ENCODE measurements around the gene HIPK2. TPM values are rescaled to one million over a fixed set of nuclear protein-coding genes. Genes with fewer than 3 reads are reported as not detected.

Gene HIPK2
- total RNA-seq, 1 donor: 7.3 TPM

DNA sequence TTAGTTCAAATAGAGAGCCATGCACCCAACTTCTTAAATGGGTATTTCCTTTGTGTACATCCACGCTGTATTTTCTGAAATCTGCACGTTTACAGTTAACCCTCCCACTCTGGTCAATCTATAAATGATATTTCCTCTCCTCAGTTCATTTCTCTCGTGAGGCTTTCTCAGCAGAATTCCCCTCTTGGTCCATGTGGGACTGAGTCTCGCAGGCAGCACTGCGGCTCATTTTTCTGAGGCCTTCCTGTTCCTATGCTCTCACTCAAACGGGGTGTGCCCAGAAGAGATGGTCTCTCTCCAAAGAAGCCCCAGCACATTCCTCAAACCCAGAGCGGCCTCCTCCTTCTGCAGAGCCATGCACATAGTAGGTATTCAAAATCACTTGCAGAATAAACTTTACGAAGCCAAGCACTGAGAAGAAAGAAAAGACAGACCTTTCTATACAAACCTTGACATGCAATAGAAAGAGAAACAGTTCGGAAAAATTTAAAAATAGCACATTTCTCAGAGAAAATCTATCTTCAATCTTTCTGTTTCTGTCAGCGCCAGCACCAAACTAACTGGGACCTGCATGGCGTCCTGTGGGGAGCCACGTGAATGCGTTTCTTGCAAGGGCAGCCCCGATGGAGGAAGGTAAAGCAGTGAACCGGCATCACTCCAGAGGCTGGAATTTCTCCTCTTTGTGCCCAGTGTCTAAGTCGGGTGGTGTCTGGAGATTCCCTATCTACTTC, 77.1 kb downstream of the HIPK2 start:
- TF ChIP-seq CTCF (IDR thresholded peaks at IDR 0.05; ENCODE audit: insufficient read depth, low read depth, low read length): no peak
- DNase-seq (ENCODE audit: low read depth): no peak
- no peak overlapping the region for H3K4me3 ChIP-seq (ENCODE audit: low read depth, low read length)

DNA sequence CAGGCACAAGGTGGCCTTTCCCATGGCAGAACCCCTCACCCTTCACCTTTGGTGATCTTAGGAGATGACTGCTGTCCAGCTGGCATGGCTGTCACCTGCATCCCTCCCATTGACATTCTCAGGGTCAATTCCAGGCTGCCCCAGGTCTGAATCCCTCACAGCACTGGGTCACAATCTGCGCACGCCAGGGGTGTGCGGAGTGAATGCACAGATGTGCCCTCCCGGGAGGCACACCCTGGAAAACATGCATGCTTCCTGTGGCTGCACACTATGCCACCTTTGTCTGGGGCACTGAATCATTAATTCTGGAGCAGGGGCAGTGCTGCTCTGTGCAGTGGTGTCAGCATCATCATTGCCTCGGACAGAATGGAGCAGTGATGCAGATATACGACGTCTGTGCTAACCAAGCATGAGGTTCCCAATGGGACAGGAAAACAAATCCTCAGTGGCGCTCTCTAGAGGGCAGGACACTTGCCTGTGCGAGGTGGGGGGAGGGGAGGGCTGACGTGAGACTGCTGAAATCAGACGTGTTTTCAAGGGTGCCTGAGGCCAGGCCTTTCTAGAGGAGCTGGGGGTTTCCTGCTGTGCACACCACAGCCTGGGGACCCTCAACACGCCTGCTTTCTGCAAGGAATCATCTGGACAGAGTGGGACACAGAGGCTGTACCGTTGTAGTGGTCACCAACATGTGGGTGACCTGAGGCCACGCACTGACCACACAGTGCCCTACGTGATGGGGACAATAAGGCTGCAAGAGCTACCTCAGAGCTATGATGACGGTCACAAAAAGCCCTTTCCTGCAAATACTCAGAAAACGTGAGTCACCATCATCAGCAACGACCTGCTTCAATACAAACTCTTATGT, 77.9 kb downstream of the HIPK2 start:
- H3K4me3 ChIP-seq (ENCODE audit: low read depth, low read length): no peak overlapping the region
- TF ChIP-seq CTCF (IDR thresholded peaks at IDR 0.05; ENCODE audit: insufficient read depth, low read depth, low read length): no peak
- no peak for DNase-seq (ENCODE audit: low read depth)

- no peak for DNase-seq (ENCODE audit: low read depth)
Measured at GRCh38 chr7:139698844-139699243, 79.0 kb downstream of the HIPK2 start.

GRCh38 chr7:139698278-139698677, 79.5 kb downstream of the HIPK2 start:
- DNase-seq (ENCODE audit: low read depth): no peak
- H3K4me3 ChIP-seq (ENCODE audit: low read depth, low read length): no peak overlapping the region
- no peak for TF ChIP-seq CTCF (IDR thresholded peaks at IDR 0.05; ENCODE audit: insufficient read depth, low read depth, low read length)

More at GRCh38 chr7:139698844-139699243, 79.0 kb downstream of the HIPK2 start:
- TF ChIP-seq CTCF (IDR thresholded peaks at IDR 0.05; ENCODE audit: insufficient read depth, low read depth, low read length): no peak
- no peak overlapping the region for H3K4me3 ChIP-seq (ENCODE audit: low read depth, low read length)

DNA sequence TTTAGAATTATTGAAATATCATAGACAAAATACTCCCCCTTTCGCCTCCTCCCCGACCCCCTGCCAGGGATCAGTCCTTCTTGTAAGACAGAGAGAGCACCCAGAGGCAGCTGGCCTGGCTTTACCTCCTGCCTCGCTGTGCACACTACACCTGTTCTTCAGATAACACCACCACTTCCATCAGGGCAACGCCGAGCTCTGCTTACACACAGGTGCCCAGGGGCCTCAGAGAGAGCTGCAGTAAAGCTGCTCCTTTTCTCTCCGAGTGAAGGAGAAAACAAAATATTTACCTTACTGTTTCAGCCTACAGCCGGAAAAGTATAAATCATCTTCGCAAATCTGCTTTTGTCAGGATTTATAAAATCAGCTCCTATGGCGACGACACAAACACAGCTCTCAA, 80.7 kb downstream of the HIPK2 start:
- DNase-seq (ENCODE audit: low read depth): no peak
- H3K4me3 ChIP-seq (ENCODE audit: low read depth, low read length): no peak overlapping the region
- no peak for TF ChIP-seq CTCF (IDR thresholded peaks at IDR 0.05; ENCODE audit: insufficient read depth, low read depth, low read length)

DNA sequence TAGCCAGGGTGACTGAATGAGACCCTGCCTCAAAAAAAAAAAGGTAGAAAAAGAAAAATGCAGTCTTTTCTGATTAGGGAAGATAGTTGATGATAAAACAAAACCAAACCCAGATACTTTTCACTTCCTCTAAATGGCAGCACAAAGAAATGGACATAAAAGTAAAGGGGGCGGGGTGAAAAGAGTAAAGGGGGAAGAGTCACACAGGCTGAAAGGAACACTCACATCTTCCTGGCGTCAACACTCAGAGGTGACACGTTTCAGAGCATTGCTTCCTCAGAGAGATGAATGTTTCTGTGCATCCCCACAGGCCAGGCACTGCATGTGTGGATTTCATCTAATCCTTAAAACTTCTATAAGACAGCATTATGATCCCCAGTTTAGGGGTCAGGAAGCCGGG, 81.2 kb downstream of the HIPK2 start:
- no peak overlapping the region for H3K4me3 ChIP-seq (ENCODE audit: low read depth, low read length)
- DNase-seq (ENCODE audit: low read depth): no peak
- TF ChIP-seq CTCF (IDR thresholded peaks at IDR 0.05; ENCODE audit: insufficient read depth, low read depth, low read length): no peak

All from fibroblast of villous mesenchyme (primary cell).